ENCODE results near the gene NDUFA6.
"Not testable (repeated sequence)": the region's sequence is repeated elsewhere in the genome, so short reads cannot be mapped to it uniquely, and the experiment has no call there.

The NDUFA6 gene

DNA sequence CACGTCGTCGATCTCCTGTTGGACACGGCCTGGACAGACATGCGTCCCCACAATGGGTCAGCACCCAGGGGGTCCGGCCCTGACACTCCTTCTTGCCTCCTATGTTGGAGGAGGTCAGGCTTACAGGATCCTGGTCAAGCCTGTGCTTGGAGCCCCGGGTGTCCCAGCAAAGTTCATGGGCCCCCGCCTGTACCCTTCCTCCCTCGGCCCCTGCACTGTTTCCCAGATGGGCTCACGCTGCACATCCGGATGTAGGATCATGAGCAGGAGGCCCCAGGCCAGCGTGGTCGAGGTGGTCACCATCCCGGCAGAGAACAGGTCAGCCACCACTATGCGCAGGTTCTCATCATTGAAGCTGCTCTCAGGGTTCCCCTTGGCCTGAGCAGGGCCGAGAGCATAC is 37.0 kb upstream of the NDUFA6 start:
- Histone ChIP-seq H4K20me1 (ENCODE audit: insufficient read depth, low read length) (no peaks in the 10 kb centered on the region), H3K27me3 (replicated peaks; ENCODE audit: insufficient read depth, low read length) (no peaks in the 10 kb centered on the region), H3K36me3 (replicated peaks; ENCODE audit: insufficient read depth, low read length) (no peaks in the 10 kb centered on the region), H3K27ac (ENCODE audit: low read length) (no peak overlapping the region), H3K4me3 (ENCODE audit: low read length) (no peak overlapping the region), H3K79me2 (ENCODE audit: low read length) (no peaks in the 10 kb centered on the region), H3K9ac (ENCODE audit: low read length) (no peak overlapping the region), H3K4me2 (ENCODE audit: low read depth, low read length) (no peak overlapping the region), H3K9me3 (replicated peaks; ENCODE audit: insufficient read depth, low read length) (no peaks in the 10 kb centered on the region), H2AFZ (ENCODE audit: low read length) (no peak overlapping the region), H3K9me2 (replicated peaks; ENCODE audit: insufficient read depth, low read length) (no peaks in the 10 kb centered on the region), H3K4me1 (ENCODE audit: low read length) (no peaks in the 10 kb centered on the region), H3F3A (ENCODE audit: insufficient read depth, low read length) (no peaks in the 10 kb centered on the region)
- no peak for DNase-seq
- TF ChIP-seq, protein P1, sequence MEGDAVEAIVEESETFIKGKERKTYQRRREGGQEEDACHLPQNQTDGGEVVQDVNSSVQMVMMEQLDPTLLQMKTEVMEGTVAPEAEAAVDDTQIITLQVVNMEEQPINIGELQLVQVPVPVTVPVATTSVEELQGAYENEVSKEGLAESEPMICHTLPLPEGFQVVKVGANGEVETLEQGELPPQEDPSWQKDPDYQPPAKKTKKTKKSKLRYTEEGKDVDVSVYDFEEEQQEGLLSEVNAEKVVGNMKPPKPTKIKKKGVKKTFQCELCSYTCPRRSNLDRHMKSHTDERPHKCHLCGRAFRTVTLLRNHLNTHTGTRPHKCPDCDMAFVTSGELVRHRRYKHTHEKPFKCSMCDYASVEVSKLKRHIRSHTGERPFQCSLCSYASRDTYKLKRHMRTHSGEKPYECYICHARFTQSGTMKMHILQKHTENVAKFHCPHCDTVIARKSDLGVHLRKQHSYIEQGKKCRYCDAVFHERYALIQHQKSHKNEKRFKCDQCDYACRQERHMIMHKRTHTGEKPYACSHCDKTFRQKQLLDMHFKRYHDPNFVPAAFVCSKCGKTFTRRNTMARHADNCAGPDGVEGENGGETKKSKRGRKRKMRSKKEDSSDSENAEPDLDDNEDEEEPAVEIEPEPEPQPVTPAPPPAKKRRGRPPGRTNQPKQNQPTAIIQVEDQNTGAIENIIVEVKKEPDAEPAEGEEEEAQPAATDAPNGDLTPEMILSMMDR (IDR thresholded peaks at IDR 0.05; ENCODE audit: low read length) = no peak

DNA sequence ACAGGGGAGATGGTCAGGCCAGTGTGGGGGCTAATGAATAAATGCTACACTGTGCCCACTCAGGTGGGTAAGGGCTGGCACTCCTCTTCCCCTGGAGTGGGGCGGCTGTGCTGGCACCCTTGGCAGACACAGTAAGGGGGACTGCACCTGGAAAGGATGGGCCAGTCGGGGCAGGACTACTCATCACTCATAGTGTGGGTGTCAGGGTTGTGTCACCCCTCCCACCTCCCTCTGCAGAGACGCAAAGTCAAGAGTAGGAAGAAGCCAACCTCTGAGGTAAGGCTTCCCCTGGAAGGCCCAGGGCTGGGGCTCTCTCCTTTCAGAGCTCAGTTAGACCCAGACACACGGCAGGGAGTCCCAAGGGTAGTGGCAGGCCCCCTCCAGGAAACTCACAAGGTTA is 33.0 kb upstream of the NDUFA6 start:
- not testable (repeated sequence) for H3K9me3 ChIP-seq (replicated peaks; ENCODE audit: insufficient read depth, low read length); H3K79me2 ChIP-seq (ENCODE audit: low read length); H3K27me3 ChIP-seq (replicated peaks; ENCODE audit: insufficient read depth, low read length); H4K20me1 ChIP-seq (ENCODE audit: insufficient read depth, low read length); H2AFZ ChIP-seq (ENCODE audit: low read length); H3K4me2 ChIP-seq (ENCODE audit: low read depth, low read length); H3K4me3 ChIP-seq (ENCODE audit: low read length); H3K27ac ChIP-seq (ENCODE audit: low read length); DNase-seq; H3K36me3 ChIP-seq (replicated peaks; ENCODE audit: insufficient read depth, low read length); H3K9me2 ChIP-seq (replicated peaks; ENCODE audit: insufficient read depth, low read length); H3F3A ChIP-seq (ENCODE audit: insufficient read depth, low read length); H3K9ac ChIP-seq (ENCODE audit: low read length)
- H3K4me1 ChIP-seq (ENCODE audit: low read length) = peaks cover 10% of the 10 kb centered on the region

DNA sequence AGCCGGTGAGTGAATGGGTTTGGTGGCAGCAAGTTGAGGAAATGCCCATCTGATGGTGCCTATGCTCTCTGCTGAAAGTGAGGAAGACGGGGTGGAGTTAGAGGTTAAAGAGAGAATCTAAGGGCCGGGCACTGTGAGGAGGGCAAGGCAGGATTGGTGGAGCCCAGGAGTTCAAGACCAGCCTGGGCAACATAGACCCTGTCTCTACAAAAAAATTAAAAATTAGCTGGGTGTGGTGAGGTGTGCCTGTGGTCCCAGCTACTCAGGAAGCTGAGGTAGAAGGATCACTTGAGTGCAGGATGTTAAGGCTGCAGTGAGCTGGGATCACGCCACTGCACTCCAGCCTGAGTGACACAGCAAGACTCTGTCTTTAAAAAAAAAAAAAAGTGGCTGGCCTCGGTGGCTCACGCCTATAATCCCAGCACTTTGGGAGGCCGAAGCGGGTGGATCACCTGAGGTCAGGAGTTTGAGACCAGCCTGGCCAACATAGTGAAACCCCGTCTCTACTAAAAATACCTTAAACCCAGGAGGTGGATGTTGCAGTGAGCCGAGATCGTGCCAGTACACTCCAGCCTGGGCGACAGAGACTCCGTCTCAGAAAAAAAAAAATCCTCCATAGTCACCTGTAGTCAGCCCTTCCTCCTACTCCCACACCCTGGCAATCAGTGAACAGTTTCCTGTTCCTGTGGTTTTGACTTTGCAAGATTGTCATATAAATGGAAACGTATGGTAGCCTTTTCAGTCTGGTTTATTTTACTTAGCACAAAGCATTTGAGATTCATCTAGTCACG is 29.9 kb upstream of the NDUFA6 start:
- H4K20me1 ChIP-seq (ENCODE audit: insufficient read depth, low read length); H3K79me2 ChIP-seq (ENCODE audit: low read length); H3K36me3 ChIP-seq (replicated peaks; ENCODE audit: insufficient read depth, low read length); H3K9me2 ChIP-seq (replicated peaks; ENCODE audit: insufficient read depth, low read length); H3K9me3 ChIP-seq (replicated peaks; ENCODE audit: insufficient read depth, low read length); H3K9ac ChIP-seq (ENCODE audit: low read length); H3K27me3 ChIP-seq (replicated peaks; ENCODE audit: insufficient read depth, low read length); H3F3A ChIP-seq (ENCODE audit: insufficient read depth, low read length): not testable (repeated sequence)
- Histone ChIP-seq H3K4me1 (ENCODE audit: low read length) (peaks cover 10% of the 10 kb centered on the region), H2AFZ (ENCODE audit: low read length) (peak overlapping the region; percentile 10; the same call in 1 of the 2 replicates), H3K4me2 (ENCODE audit: low read depth, low read length) (peak overlapping the region; percentile 60), H3K27ac (ENCODE audit: low read length) (peak overlapping the region; percentile 8; the same call in 1 of the 2 replicates), H3K4me3 (ENCODE audit: low read length) (peak overlapping the region; percentile 25; the same call in 1 of the 2 replicates)
- DNase-seq = peak; percentile 62

DNA sequence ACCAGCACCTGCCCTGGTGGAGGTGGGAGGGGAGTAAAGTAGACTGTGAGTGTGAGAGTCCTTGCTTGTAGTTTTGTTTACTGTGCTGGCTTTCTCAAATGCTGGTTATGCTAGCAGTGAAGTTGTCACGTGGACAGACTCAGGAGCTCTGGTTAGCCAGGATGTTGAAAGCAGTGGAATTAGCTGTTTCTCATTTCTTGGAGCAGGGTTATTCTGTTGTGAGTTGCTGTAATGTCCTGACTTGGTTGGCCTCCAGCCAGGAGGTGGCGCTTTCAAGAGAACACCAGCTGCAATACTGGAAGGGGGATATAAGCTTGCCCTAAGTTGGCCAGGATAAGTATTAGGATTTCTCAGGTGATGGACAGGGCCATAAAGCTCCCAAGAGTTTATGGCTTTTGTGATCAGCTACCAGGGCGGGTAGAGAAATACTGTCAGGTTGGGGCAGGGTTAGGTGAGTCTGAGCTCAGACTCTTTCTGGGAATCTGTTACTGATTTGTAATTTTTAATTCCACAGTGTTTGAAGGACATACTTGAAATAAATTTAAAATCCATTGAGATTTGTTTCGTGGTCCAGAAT is 26.4 kb upstream of the NDUFA6 start:
- Histone ChIP-seq H3K4me3 (ENCODE audit: low read length) (no peak overlapping the region), H3K9me2 (replicated peaks; ENCODE audit: insufficient read depth, low read length) (no peaks in the 10 kb centered on the region), H3K9me3 (replicated peaks; ENCODE audit: insufficient read depth, low read length) (no peaks in the 10 kb centered on the region), H3K4me2 (ENCODE audit: low read depth, low read length) (no peak overlapping the region), H3K27ac (ENCODE audit: low read length) (no peak overlapping the region), H3K36me3 (replicated peaks; ENCODE audit: insufficient read depth, low read length) (no peaks in the 10 kb centered on the region), H2AFZ (ENCODE audit: low read length) (no peak overlapping the region), H3K9ac (ENCODE audit: low read length) (no peak overlapping the region), H3K4me1 (ENCODE audit: low read length) (peaks cover 10% of the 10 kb centered on the region), H4K20me1 (ENCODE audit: insufficient read depth, low read length) (no peaks in the 10 kb centered on the region), H3K79me2 (ENCODE audit: low read length) (no peaks in the 10 kb centered on the region), H3K27me3 (replicated peaks; ENCODE audit: insufficient read depth, low read length) (no peaks in the 10 kb centered on the region), H3F3A (ENCODE audit: insufficient read depth, low read length) (no peaks in the 10 kb centered on the region)
- DNase-seq = no peak
- TF ChIP-seq, protein P1 (IDR thresholded peaks at IDR 0.05; ENCODE audit: low read length) = peak; percentile 31
- TF ChIP-seq EZH2phosphoT487 (IDR thresholded peaks at IDR 0.05; ENCODE audit: low read length) (no peak), EZH2 (optimal IDR thresholded peaks at IDR 0.05; ENCODE audit: low read depth, low read length) (no peak)

DNA sequence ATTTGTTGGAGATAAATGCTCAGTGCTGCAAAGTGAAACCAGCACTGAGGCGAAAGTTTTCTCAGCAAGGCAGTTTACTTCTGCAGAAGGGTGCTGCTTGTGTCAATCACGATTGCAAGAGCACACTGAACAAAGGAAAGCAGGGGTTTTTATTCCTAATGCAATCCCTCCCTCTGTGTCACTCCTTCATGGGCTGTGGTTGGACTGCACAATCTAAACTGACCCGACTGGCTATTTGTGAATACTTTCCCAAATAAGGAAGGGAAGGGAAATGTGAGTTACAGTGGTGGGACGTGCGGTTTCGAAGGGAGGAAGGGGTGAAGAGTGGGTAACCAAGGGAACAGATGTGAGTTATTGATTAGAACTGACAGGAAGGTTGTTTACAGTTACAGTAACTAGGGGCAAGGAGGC is 24.9 kb upstream of the NDUFA6 start:
- H3K4me1 ChIP-seq (ENCODE audit: low read length); H3F3A ChIP-seq (ENCODE audit: insufficient read depth, low read length); H3K9me2 ChIP-seq (replicated peaks; ENCODE audit: insufficient read depth, low read length); DNase-seq; H4K20me1 ChIP-seq (ENCODE audit: insufficient read depth, low read length); H3K79me2 ChIP-seq (ENCODE audit: low read length); H3K27ac ChIP-seq (ENCODE audit: low read length); H3K9me3 ChIP-seq (replicated peaks; ENCODE audit: insufficient read depth, low read length); H3K4me3 ChIP-seq (ENCODE audit: low read length); H3K4me2 ChIP-seq (ENCODE audit: low read depth, low read length); H3K36me3 ChIP-seq (replicated peaks; ENCODE audit: insufficient read depth, low read length); H3K27me3 ChIP-seq (replicated peaks; ENCODE audit: insufficient read depth, low read length); H3K9ac ChIP-seq (ENCODE audit: low read length); H2AFZ ChIP-seq (ENCODE audit: low read length): not testable (repeated sequence)

All from MM.1S (cell line).